Panc1 (cell line): ENCODE results near the gene TCOF1. TPM values are rescaled to one million over a fixed set of nuclear protein-coding genes. Genes with fewer than 3 reads are reported as not detected.

Experiments
- ATAC-seq: fragments of 200-7000 bp; cut with Tn5 transposase; 2 replicates; pipeline ENCODE4 v1.9.1; 2020; ENCODE audit warnings: mild to moderate bottlenecking, moderate library complexity
- BruUV-seq: library from RNA; stranded (reverse); fragments of 400-500 nt; replicated peaks from 2 replicates; lab custom pipeline; 2021; lab: Mats Ljungman, UMichigan
- CTCF ChIA-PET: fragments of 300-600 bp; sonication (Branson Sonifier 250); formaldehyde crosslinking; loops from one replicate; lab custom pipeline; 2022; ENCODE audit warnings: antibody characterized with exemption; lab: Charles Lee
- POLR2A ChIA-PET: fragments of 300-600 bp; sonication (Branson Sonifier 250); formaldehyde crosslinking; loops from one replicate; lab custom pipeline; 2022; ENCODE audit warnings: antibody characterized with exemption; lab: Charles Lee
- DNase-seq: peaks from one replicate; pipeline ENCODE4 v3.0.0-alpha.2; 2010; ENCODE audit warnings: low read depth, low spot score
- H3K27ac ChIP-seq: 2 replicates; pipeline ENCODE4 v1.5.1; 2011; ENCODE audit warnings: mild to moderate bottlenecking, low read length, inconsistent platforms
- H3K27me3 ChIP-seq: fragments of 200-500 bp; sonication (Bioruptor generic); 2 replicates; pipeline ENCODE4 v1.6.0; 2014; ENCODE audit warnings: low read length, inconsistent platforms; ENCODE audit not compliant: control insufficient read depth, insufficient read depth
- H3K36me3 ChIP-seq: fragments of 200-500 bp; sonication (Bioruptor generic); 2 replicates; pipeline ENCODE4 v1.5.1; 2014; ENCODE audit warnings: inconsistent platforms, mild to moderate bottlenecking, low read length, moderate library complexity; ENCODE audit not compliant: control insufficient read depth, insufficient read depth
- H3K4me1 ChIP-seq: 2 replicates; pipeline ENCODE4 v1.5.1; 2011; ENCODE audit warnings: inconsistent platforms, mild to moderate bottlenecking, low read length, moderate library complexity; ENCODE audit not compliant: control insufficient read depth, insufficient read depth
- H3K4me3 ChIP-seq, 2 experiments: 2 replicates each; pipeline ENCODE4 v1.5.1; 2011 to 2012; ENCODE audit warnings: low read depth in 2 of 2, low read length in 2 of 2, mild to moderate bottlenecking in 2 of 2, inconsistent platforms in 1 of 2, moderate library complexity in 1 of 2
- H3K9me3 ChIP-seq: fragments of 200-500 bp; sonication (Bioruptor generic); 2 replicates; pipeline ENCODE4 v1.5.1; 2014; ENCODE audit warnings: low read depth, mild to moderate bottlenecking, inconsistent platforms, low read length, moderate library complexity; ENCODE audit not compliant: control insufficient read depth, insufficient read depth
- CTCF ChIP-seq: fragments of 450-650 bp; IDR thresholded peaks from 2 replicates; pipeline ENCODE4 v1.5.1; 2017; ENCODE audit warnings: mild to moderate bottlenecking
- POLR2AphosphoS5 ChIP-seq: IDR thresholded peaks from 2 replicates; pipeline ENCODE4 v1.6.1; 2012; ENCODE audit warnings: mild to moderate bottlenecking, low read depth, low read length, moderate library complexity
- REST ChIP-seq, 2 experiments: IDR thresholded peaks; 2 replicates each; pipeline ENCODE4 v1.6.1; 2011 to 2012; ENCODE audit warnings: low read depth in 2 of 2, control low read depth in 1 of 2, low read length in 1 of 2, mild to moderate bottlenecking in 1 of 2, moderate library complexity in 1 of 2; ENCODE audit not compliant: insufficient read depth in 1 of 2
- SIN3A ChIP-seq: IDR thresholded peaks from 2 replicates; pipeline ENCODE4 v1.6.1; 2012; ENCODE audit warnings: low read depth, mild to moderate bottlenecking, low read length, moderate library complexity, borderline replicate concordance; ENCODE audit not compliant: insufficient read depth
- TCF7L2 ChIP-seq: IDR thresholded peaks from 2 replicates; pipeline ENCODE4 v1.6.1; 2011; ENCODE audit warnings: mild to moderate bottlenecking, low read depth, low read length, inconsistent platforms
- in situ Hi-C: cut with HindIII; loops from 2 replicates; pipeline ENCODE4 v1.10.0; 2016; ENCODE audit warnings: low sequenced_read_pairs, low pct_unique_long_range_greater_than_20kb
- intact Hi-C: fragments of 100-400 bp; cut with micrococcal nuclease; formaldehyde crosslinking; loops from one replicate; pipeline ENCODE4 v1.10.0; 2022; ENCODE audit not compliant: unreplicated experiment
- total RNA-seq: library from RNA; stranded (reverse); gene quantifications from one replicate; pipeline ENCODE4 v1.2.1, GENCODE V29; 2021; ENCODE audit not compliant: unreplicated experiment

The TCOF1 gene
- total RNA-seq, 1 experiment from 2014 or later = 92.8 TPM

GRCh38 chr5:150339165-150339564, 18.3 kb upstream of the TCOF1 start:
- H3K9me3 ChIP-seq = no peaks in the 10 kb centered on the region
- DNase-seq (no peak), ATAC-seq (no peak)
- H3K4me3 ChIP-seq = no peak overlapping the region
- intact Hi-C loops (no loop called here), in situ Hi-C loops (no loop called here)
- TF ChIP-seq TCF7L2 (no peak), CTCF (no peak), REST (IDR thresholded peaks at IDR 0.05; ENCODE audit: insufficient read depth in 1 of 2, low read depth in 2 of 2, low read length in 1 of 2) (no peak), POLR2AphosphoS5 (no peak), SIN3A (no peak)
- ChIA-PET POLR2A (no interaction called here), CTCF (no interaction called here)
- H3K27ac ChIP-seq = no peak overlapping the region
- no peaks in the 10 kb centered on the region for H3K36me3 ChIP-seq
- H3K4me1 ChIP-seq = no peaks in the 10 kb centered on the region; the same call in 1 of the 2 replicates
- H3K27me3 ChIP-seq = no peaks in the 10 kb centered on the region
- no TSS peak for BruUV-seq

GRCh38 chr5:150339841-150340240, 17.7 kb upstream of the TCOF1 start:
- Histone ChIP-seq H3K4me1 (no peaks in the 10 kb centered on the region; the same call in 1 of the 2 replicates), H3K4me3 (no peak overlapping the region), H3K36me3 (no peaks in the 10 kb centered on the region), H3K27ac (no peak overlapping the region), H3K9me3 (no peaks in the 10 kb centered on the region), H3K27me3 (no peaks in the 10 kb centered on the region)
- in situ Hi-C loops (no loop called here), intact Hi-C loops (loop anchor here (1.0 kb wide), 1 partner anchor 63 kb away; no protein-coding TSS in a partner anchor)
- BruUV-seq = no TSS peak
- TF ChIP-seq TCF7L2 = no peak
- no peak for TF ChIP-seq CTCF
- no peak for TF ChIP-seq POLR2AphosphoS5
- POLR2A ChIA-PET = no interaction called here
- CTCF ChIA-PET = interaction anchor here (0.7 kb wide), 1 partner anchor 20 kb away, joined by 3 read pairs; no protein-coding TSS in a partner anchor
- ATAC-seq = no peak
- DNase-seq = no peak
